H1 (cell line): Measurements from ENCODE around the gene OR2T4. TPM values are rescaled to one million over a fixed set of nuclear protein-coding genes. Genes with fewer than 3 reads are reported as not detected.

Experiments used
- CHD1 ChIP-seq: IDR thresholded peaks from 2 replicates; pipeline ENCODE4 v1.6.1; 2012; ENCODE audit warnings: low read depth, low read length, improper control_type of control experiment
- HDAC2 ChIP-seq, 2 experiments: fragments of 300-600 bp in 1 of 2; sonication (generic) in 1 of 2; IDR thresholded peaks; 2 replicates each; pipeline ENCODE4 v1.6.1; 2011 to 2012; ENCODE audit warnings: low read depth in 2 of 2, low read length in 2 of 2, mild to moderate bottlenecking in 2 of 2, moderate library complexity in 2 of 2, borderline replicate concordance in 1 of 2, inconsistent platforms in 1 of 2
- NANOG ChIP-seq: IDR thresholded peaks from 2 replicates; pipeline ENCODE4 v1.6.1; 2011; ENCODE audit warnings: low read length, low read depth, mild to moderate bottlenecking, inconsistent platforms; ENCODE audit not compliant: insufficient read depth, poor library complexity, severe bottlenecking
- PHF8 ChIP-seq: fragments of 200-600 bp; sonication (generic); conservative IDR thresholded peaks from 2 replicates; pipeline ENCODE4 v1.7.1; 2012; ENCODE audit warnings: low read depth, mild to moderate bottlenecking, inconsistent platforms, low read length, moderate library complexity
- RAD21 ChIP-seq, 2 experiments: IDR thresholded peaks in 1 of 2; conservative IDR thresholded peaks in 1 of 2; 2 replicates each; pipeline ENCODE4 v1.6.1; 2011; ENCODE audit warnings: low read depth in 2 of 2, low read length in 2 of 2, improper control_type of control experiment in 1 of 2, inconsistent platforms in 1 of 2, mild to moderate bottlenecking in 1 of 2, moderate library complexity in 1 of 2
- SRF ChIP-seq: IDR thresholded peaks from 2 replicates; pipeline ENCODE4 v1.6.1; 2011; ENCODE audit warnings: mild to moderate bottlenecking, low read depth, low read length, moderate library complexity
- USF2 ChIP-seq: IDR thresholded peaks from 2 replicates; pipeline ENCODE4 v1.6.1; 2011; ENCODE audit warnings: low read length, improper control_type of control experiment
- polyA plus RNA-seq, 7 experiments: library from polyadenylated mRNA; depleted of rRNA in 3 of 7; stranded (reverse) in 5 of 7; unstranded in 2 of 7; fragments of >200 nt in 5 of 7; fragments of 200-250 nt in 2 of 7; gene quantifications; 1 replicate in 5 of 7; 2 replicates in 1 of 7; 4 replicates in 1 of 7; pipeline versions ENCODE4 v1.2.1 to v1.2.3, GENCODE V29; 2011 to 2013; ENCODE audit warnings: missing spikeins in 2 of 7, mixed read lengths in 2 of 7
- total RNA-seq: library from RNA; stranded (reverse); fragmentation: NEBNext Ultra II Directional; extraction: Animal tissue kit (Norgen Biotek cat#: 25700); gene quantifications from 2 replicates; pipeline ENCODE4 v1.2.1, GENCODE V29; 2021
- TF ChIP-seq, protein P1 (sequence below): IDR thresholded peaks from 2 replicates; pipeline ENCODE4 v1.6.1; 2012; ENCODE audit warnings: inconsistent platforms

OR2T4 gene
- total and polyA plus RNA-seq, 2 of the 8 experiments (the other 6 are each of a cell fraction or from before 2014, with no cell fraction given), result not detected

DNA sequence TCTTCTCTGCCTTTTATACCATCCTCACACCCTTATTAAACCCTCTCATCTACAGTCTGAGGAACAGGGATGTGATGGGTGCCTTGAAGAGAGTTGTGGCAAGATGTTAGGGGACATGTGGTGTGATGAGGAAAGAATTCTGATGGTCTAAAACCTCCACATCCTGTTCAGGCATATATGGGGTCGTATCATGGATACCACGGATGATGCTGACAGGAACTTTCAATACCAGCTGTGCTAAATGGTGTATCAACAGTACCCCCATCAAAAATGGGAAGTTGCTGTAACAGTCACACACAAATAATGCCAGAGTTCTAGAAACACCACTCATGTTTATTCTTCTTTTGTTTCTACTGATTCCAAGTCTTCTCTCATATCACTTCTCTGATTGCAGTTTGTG is 27.0 kb downstream of the OR2T4 start (continued):
- no peak for TF ChIP-seq RAD21 (IDR thresholded peaks at IDR 0.05 in 1 of 2, conservative IDR thresholded peaks at IDR 0.05 in 1 of 2; ENCODE audit: low read depth in 2 of 2, low read length in 2 of 2)
- TF ChIP-seq, protein P1, sequence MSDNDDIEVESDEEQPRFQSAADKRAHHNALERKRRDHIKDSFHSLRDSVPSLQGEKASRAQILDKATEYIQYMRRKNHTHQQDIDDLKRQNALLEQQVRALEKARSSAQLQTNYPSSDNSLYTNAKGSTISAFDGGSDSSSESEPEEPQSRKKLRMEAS, result no peak
- no peak for TF ChIP-seq SRF
- no peak for TF ChIP-seq PHF8
- TF ChIP-seq NANOG, result no peak
- TF ChIP-seq HDAC2 (IDR thresholded peaks at IDR 0.05; ENCODE audit: borderline replicate concordance in 1 of 2, low read depth in 2 of 2, low read length in 2 of 2), result no peak
- TF ChIP-seq CHD1, result no peak
- TF ChIP-seq USF2, result no peak
